Measurements from ENCODE around the gene C1orf35.

The C1orf35 gene

GRCh38 chr1:228081144-228081543 lies 22.0 kb downstream of the C1orf35 start:
- in situ Hi-C loops (cut with MboI; ENCODE audit: low sequenced_read_pairs) = no loop called here

GRCh38 chr1:228079601-228080263 lies 23.4 kb downstream of the C1orf35 start:
- in situ Hi-C loops (cut with MboI; ENCODE audit: low sequenced_read_pairs) = no loop called here

GRCh38 chr1:228079013-228079412 lies 24.1 kb downstream of the C1orf35 start:
- in situ Hi-C loops (cut with MboI; ENCODE audit: low sequenced_read_pairs) = no loop called here

- in situ Hi-C loops (cut with MboI; ENCODE audit: low sequenced_read_pairs) = no loop called here
Observed at GRCh38 chr1:228077565-228078330, 25.4 kb downstream of the C1orf35 start.

- in situ Hi-C loops (cut with MboI; ENCODE audit: low sequenced_read_pairs) = no loop called here
Observed at GRCh38 chr1:228076796-228077430, 26.2 kb downstream of the C1orf35 start.

- in situ Hi-C loops (cut with MboI; ENCODE audit: low sequenced_read_pairs) = no loop called here
Observed at GRCh38 chr1:228075801-228076271, 27.3 kb downstream of the C1orf35 start.

GRCh38 chr1:228074954-228075730 lies 28.0 kb downstream of the C1orf35 start:
- in situ Hi-C loops (cut with MboI; ENCODE audit: low sequenced_read_pairs) = no loop called here

- in situ Hi-C loops (cut with MboI; ENCODE audit: low sequenced_read_pairs) = no loop called here
Observed at GRCh38 chr1:228073857-228074545, 29.1 kb downstream of the C1orf35 start.

- in situ Hi-C loops (cut with MboI; ENCODE audit: low sequenced_read_pairs) = no loop called here
Observed at GRCh38 chr1:228073061-228073856, 29.9 kb downstream of the C1orf35 start.

- in situ Hi-C loops (cut with MboI; ENCODE audit: low sequenced_read_pairs) = no loop called here
Observed at GRCh38 chr1:228072658-228073043, 30.5 kb downstream of the C1orf35 start.

GRCh38 chr1:228071839-228072657 lies 31.1 kb downstream of the C1orf35 start:
- in situ Hi-C loops (cut with MboI; ENCODE audit: low sequenced_read_pairs) = no loop called here

- in situ Hi-C loops (cut with MboI; ENCODE audit: low sequenced_read_pairs) = no loop called here
Observed at GRCh38 chr1:228070851-228071250, 32.3 kb downstream of the C1orf35 start.

- in situ Hi-C loops (cut with MboI; ENCODE audit: low sequenced_read_pairs) = no loop called here
Observed at GRCh38 chr1:228070173-228070572, 33.0 kb downstream of the C1orf35 start.

- in situ Hi-C loops (cut with MboI; ENCODE audit: low sequenced_read_pairs) = no loop called here
Observed at GRCh38 chr1:228068359-228068758, 34.8 kb downstream of the C1orf35 start.

- in situ Hi-C loops (cut with MboI; ENCODE audit: low sequenced_read_pairs) = no loop called here
Observed at GRCh38 chr1:228066891-228067654, 36.1 kb downstream of the C1orf35 start.

GRCh38 chr1:228066416-228066815 lies 36.7 kb downstream of the C1orf35 start:
- in situ Hi-C loops (cut with MboI; ENCODE audit: low sequenced_read_pairs) = no loop called here

GRCh38 chr1:228065543-228066347 lies 37.4 kb downstream of the C1orf35 start:
- in situ Hi-C loops (cut with MboI; ENCODE audit: low sequenced_read_pairs) = no loop called here

Data from hTERT RPE-1 (cell line).